OCI-LY7 (cell line): ENCODE data around the gene SLC2A6. TPM values are rescaled to one million over a fixed set of nuclear protein-coding genes. Genes with fewer than 3 reads are reported as not detected.

Experiments
- BruUV-seq: library from RNA; stranded (reverse); fragments of 400-500 nt; replicated peaks from 2 replicates; lab custom pipeline; 2021; lab: Mats Ljungman, UMichigan
- CTCF ChIA-PET: fragments of 300-600 bp; sonication (Branson Sonifier 250); formaldehyde crosslinking; loops from one replicate; lab custom pipeline; 2022; ENCODE audit warnings: antibody characterized with exemption; ENCODE audit not compliant: unreplicated experiment; lab: Charles Lee
- POLR2A ChIA-PET: fragments of 300-600 bp; sonication (Branson Sonifier 250); formaldehyde crosslinking; loops from one replicate; lab custom pipeline; 2022; ENCODE audit warnings: antibody characterized with exemption; lab: Charles Lee
- DNase-seq: peaks from one replicate; pipeline ENCODE4 v3.0.0-alpha.2; 2015; ENCODE audit warnings: low spot score
- H2AFZ ChIP-seq: fragments of 200-600 bp; sonication (generic), shearing (Covaris generic); 2 replicates; pipeline ENCODE4 v1.6.1; 2014; ENCODE audit warnings: mild to moderate bottlenecking, antibody characterized with exemption, low read length, moderate library complexity
- H3K27ac ChIP-seq: fragments of 200-600 bp; sonication (generic); 2 replicates; pipeline ENCODE4 v1.5.1; 2014; ENCODE audit warnings: mixed run types, low read depth, mild to moderate bottlenecking, moderate library complexity, low read length, inconsistent platforms; ENCODE audit not compliant: poor library complexity, severe bottlenecking
- H3K36me3 ChIP-seq: fragments of 200-600 bp; sonication (generic); 2 replicates; pipeline ENCODE4 v1.6.1; 2014; ENCODE audit warnings: mild to moderate bottlenecking, antibody characterized with exemption, low read length, moderate library complexity, mixed read lengths; ENCODE audit not compliant: insufficient read depth
- H3K4me1 ChIP-seq: fragments of 200-600 bp; sonication (generic); 2 replicates; pipeline ENCODE4 v1.5.1; 2014; ENCODE audit warnings: mild to moderate bottlenecking, low read length; ENCODE audit not compliant: insufficient read depth, poor library complexity, severe bottlenecking
- H3K4me2 ChIP-seq: fragments of 200-600 bp; sonication (generic); 2 replicates; pipeline ENCODE4 v1.6.1; 2014; ENCODE audit warnings: mild to moderate bottlenecking, low read length
- H3K4me3 ChIP-seq: fragments of 200-600 bp; sonication (generic); 2 replicates; pipeline ENCODE4 v1.5.1; 2014; ENCODE audit warnings: mild to moderate bottlenecking, low read depth, low read length; ENCODE audit not compliant: poor library complexity, severe bottlenecking
- H3K79me2 ChIP-seq: fragments of 200-600 bp; sonication (generic); 2 replicates; pipeline ENCODE4 v1.6.1; 2016; ENCODE audit warnings: low read depth, mild to moderate bottlenecking, low read length, moderate library complexity, mixed read lengths; ENCODE audit not compliant: insufficient read depth
- H3K9me2 ChIP-seq: fragments of 200-600 bp; sonication (generic); 2 replicates; pipeline ENCODE4 v1.6.1; 2016; ENCODE audit warnings: mild to moderate bottlenecking, low read length, mixed read lengths; ENCODE audit not compliant: insufficient read depth
- H3K9me3 ChIP-seq: fragments of 200-600 bp; sonication (generic); 2 replicates; pipeline ENCODE4 v1.6.1; 2014; ENCODE audit warnings: mild to moderate bottlenecking, mixed run types, low read length, mixed read lengths
- H4K20me1 ChIP-seq: fragments of 200-600 bp; sonication (generic); 2 replicates; pipeline ENCODE4 v1.6.1; 2014; ENCODE audit warnings: mild to moderate bottlenecking, antibody characterized with exemption, low read length, moderate library complexity, mixed read lengths; ENCODE audit not compliant: insufficient read depth
- EZH2phosphoT487 ChIP-seq: fragments of 200-600 bp; sonication (generic); IDR thresholded peaks from 2 replicates; pipeline ENCODE4 v1.6.1; 2018; ENCODE audit warnings: low read depth, borderline replicate concordance, mild to moderate bottlenecking, mixed run types, antibody characterized with exemption, low read length, moderate library complexity, mixed read lengths
- intact Hi-C: fragments of 100-400 bp; cut with micrococcal nuclease; formaldehyde crosslinking; loops from one replicate; pipeline ENCODE4 v1.10.0; 2022; ENCODE audit not compliant: unreplicated experiment
- total RNA-seq, 2 experiments: library from RNA; depleted of rRNA in 1 of 2; stranded (reverse); fragments of >200 nt in 1 of 2; shearing (Covaris generic) in 1 of 2; gene quantifications; 2 replicates each; pipeline ENCODE4 v1.2.3, GENCODE V29; 2014 to 2022
- TF ChIP-seq, protein P1 (sequence below): fragments of 200-600 bp; sonication (generic); conservative IDR thresholded peaks from 2 replicates; pipeline ENCODE4 v1.5.1; 2014; ENCODE audit warnings: mild to moderate bottlenecking, antibody characterized with exemption, low read length, moderate library complexity, mixed read lengths

SLC2A6 gene
- total RNA-seq, 2 experiments from 2014 or later, result 51.0 to 52.9 TPM

DNA sequence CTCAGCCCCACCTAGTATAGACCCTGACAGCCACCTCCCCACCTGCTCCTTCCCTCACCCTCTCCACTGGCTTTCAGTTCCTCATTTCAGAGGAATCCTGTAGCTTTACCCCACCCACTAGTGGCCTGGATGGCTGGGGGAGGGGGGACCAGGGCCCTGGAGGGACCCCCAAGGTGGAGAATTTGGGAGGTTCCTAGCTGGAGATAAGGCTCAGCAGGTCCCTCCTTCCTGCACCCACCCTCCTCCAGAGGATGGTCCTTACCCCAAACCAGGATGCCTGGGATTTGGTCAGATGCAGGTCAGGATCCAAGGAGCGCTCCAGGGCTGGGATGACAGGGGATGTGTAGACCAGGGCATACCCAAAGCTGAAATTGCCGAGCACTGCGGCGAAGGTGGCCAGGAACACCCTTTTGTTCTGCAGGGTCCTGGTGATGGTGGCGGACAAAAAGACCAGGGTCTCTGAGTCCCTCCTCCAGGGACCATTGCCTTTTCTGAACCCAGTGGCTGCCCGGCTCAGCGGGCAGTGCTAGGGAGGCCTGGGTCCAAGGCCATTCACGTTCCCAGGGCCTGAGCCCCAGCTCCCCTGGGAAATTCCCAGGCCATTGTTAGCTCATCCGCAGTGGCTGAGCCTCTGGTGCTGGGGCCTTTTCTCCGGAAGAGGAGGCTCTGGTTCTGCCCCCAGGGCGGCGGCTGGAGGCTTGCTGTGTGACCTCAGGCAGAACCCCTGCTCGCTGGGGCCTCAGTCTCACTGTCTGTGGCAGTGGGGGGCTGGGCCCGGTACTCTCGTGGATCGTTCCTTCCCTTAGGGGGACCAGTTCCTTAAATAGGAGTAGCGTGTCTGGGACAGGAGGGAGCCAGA lies 678 bp downstream of the SLC2A6 start:
- Histone ChIP-seq H3K4me2 (peak overlapping the region; percentile 81), H3K4me1 (peaks cover 28% of the 10 kb centered on the region), H3K4me3 (peak overlapping the region; percentile 78), H3K79me2 (peaks cover 28% of the 10 kb centered on the region; the same call in 1 of the 2 replicates), H3K9me2 (no peaks in the 10 kb centered on the region), H4K20me1 (no peaks in the 10 kb centered on the region; the same call in 1 of the 2 replicates), H3K27ac (peak overlapping the region; percentile 73), H3K9me3 (no peaks in the 10 kb centered on the region), H3K36me3 (peaks cover 45% of the 10 kb centered on the region), H2AFZ (no peak overlapping the region)
- BruUV-seq, result no TSS peak
- POLR2A ChIA-PET, result interaction anchor here (0.6 to 1.3 kb wide), 6 partner anchors 10 to 448 kb away, joined by 3 to 4 read pairs (median 4); partner anchors contain the start of gene CACFD1
- peak; percentile 82 for DNase-seq
- TF ChIP-seq EZH2phosphoT487, result no peak
- TF ChIP-seq, protein P1, sequence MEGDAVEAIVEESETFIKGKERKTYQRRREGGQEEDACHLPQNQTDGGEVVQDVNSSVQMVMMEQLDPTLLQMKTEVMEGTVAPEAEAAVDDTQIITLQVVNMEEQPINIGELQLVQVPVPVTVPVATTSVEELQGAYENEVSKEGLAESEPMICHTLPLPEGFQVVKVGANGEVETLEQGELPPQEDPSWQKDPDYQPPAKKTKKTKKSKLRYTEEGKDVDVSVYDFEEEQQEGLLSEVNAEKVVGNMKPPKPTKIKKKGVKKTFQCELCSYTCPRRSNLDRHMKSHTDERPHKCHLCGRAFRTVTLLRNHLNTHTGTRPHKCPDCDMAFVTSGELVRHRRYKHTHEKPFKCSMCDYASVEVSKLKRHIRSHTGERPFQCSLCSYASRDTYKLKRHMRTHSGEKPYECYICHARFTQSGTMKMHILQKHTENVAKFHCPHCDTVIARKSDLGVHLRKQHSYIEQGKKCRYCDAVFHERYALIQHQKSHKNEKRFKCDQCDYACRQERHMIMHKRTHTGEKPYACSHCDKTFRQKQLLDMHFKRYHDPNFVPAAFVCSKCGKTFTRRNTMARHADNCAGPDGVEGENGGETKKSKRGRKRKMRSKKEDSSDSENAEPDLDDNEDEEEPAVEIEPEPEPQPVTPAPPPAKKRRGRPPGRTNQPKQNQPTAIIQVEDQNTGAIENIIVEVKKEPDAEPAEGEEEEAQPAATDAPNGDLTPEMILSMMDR, result no peak
- CTCF ChIA-PET, result interaction anchor here (1.1 kb wide), 1 partner anchor 16 kb away, joined by 3 read pairs; no protein-coding TSS in a partner anchor
- intact Hi-C loops, result loop anchor here (1.0 to 5.0 kb wide), 3 partner anchors 18 to 224 kb away; no protein-coding TSS in a partner anchor

DNA sequence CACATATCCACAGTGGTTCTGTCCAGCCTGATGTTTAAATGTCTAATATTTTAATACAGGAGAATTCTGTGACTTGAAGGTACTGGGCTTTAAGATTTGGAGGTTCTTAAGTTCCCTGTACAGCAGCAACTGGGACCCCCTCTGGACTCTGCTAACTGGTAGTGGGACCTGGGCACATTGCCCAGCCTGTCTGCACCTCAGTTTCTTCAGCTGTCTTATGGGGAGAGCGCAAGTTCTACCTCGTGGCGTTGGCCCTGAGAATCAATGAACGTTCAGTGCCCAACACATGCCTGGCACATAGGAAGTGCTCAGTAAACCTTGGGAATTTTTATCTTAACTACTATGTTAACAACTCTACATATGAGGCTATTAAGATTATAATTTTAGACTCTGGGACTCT lies 1.4 kb downstream of the SLC2A6 start:
- Histone ChIP-seq H3K4me1 (peaks cover 28% of the 10 kb centered on the region), H3K4me3 (peak overlapping the region; percentile 78), H3K36me3 (peaks cover 53% of the 10 kb centered on the region), H3K4me2 (peak overlapping the region; percentile 81), H3K27ac (peak overlapping the region; percentile 73), H4K20me1 (no peaks in the 10 kb centered on the region; the same call in 1 of the 2 replicates), H3K9me2 (no peaks in the 10 kb centered on the region), H2AFZ (no peak overlapping the region), H3K9me3 (no peaks in the 10 kb centered on the region), H3K79me2 (peaks cover 28% of the 10 kb centered on the region; the same call in 1 of the 2 replicates)
- ChIA-PET CTCF (interaction anchor here (1.1 kb wide), 1 partner anchor 15 kb away, joined by 3 read pairs; no protein-coding TSS in a partner anchor), POLR2A (interaction anchor here (0.6 to 1.3 kb wide), 4 partner anchors 21 to 447 kb away, joined by 3 to 4 read pairs (median 3); no protein-coding TSS in a partner anchor)
- BruUV-seq, result TSS peak; percentile 65
- intact Hi-C loops, result loop anchor here (5.0 kb wide), 2 partner anchors 125 to 225 kb away; no protein-coding TSS in a partner anchor
- DNase-seq, result no peak
- TF ChIP-seq EZH2phosphoT487, result no peak
- TF ChIP-seq, protein P1, result no peak
